GM23248 (cell line): ENCODE data around the gene HNRNPR. TPM values are rescaled to one million over a fixed set of nuclear protein-coding genes. Genes with fewer than 3 reads are reported as not detected.

Experiments
- DNase-seq: peaks from one replicate; pipeline ENCODE4 v3.0.0-alpha.2; 2015
- H2AFZ ChIP-seq: fragments of 200-600 bp; sonication (generic); 2 replicates; pipeline ENCODE4 v1.6.1; 2016; ENCODE audit warnings: antibody characterized with exemption
- H3F3A ChIP-seq: fragments of 200-600 bp; sonication (generic); 2 replicates; pipeline ENCODE4 v1.6.1; 2016; ENCODE audit warnings: mild to moderate bottlenecking, antibody characterized with exemption, mixed run types; ENCODE audit not compliant: insufficient read depth
- H3K27ac ChIP-seq: fragments of 200-600 bp; sonication (generic); 2 replicates; pipeline ENCODE4 v1.5.1; 2016; ENCODE audit warnings: mild to moderate bottlenecking
- H3K27me3 ChIP-seq: fragments of 200-600 bp; sonication (generic); replicated peaks from 2 replicates; pipeline ENCODE4 v1.6.1; 2016; ENCODE audit warnings: mild to moderate bottlenecking; ENCODE audit not compliant: insufficient read depth
- H3K36me3 ChIP-seq: fragments of 200-600 bp; sonication (generic); 2 replicates; pipeline ENCODE4 v1.6.1; 2016; ENCODE audit warnings: low read depth, mild to moderate bottlenecking
- H3K4me1 ChIP-seq: fragments of 200-600 bp; sonication (generic); 2 replicates; pipeline ENCODE4 v1.6.1; 2016; ENCODE audit warnings: mild to moderate bottlenecking; ENCODE audit not compliant: insufficient read depth
- H3K4me2 ChIP-seq: fragments of 200-600 bp; sonication (generic); one replicate; pipeline ENCODE4 v1.6.1; 2016; ENCODE audit warnings: mild to moderate bottlenecking; ENCODE audit not compliant: unreplicated experiment
- H3K4me3 ChIP-seq: fragments of 200-600 bp; sonication (generic); 2 replicates; pipeline ENCODE4 v1.5.1; 2016; ENCODE audit warnings: mild to moderate bottlenecking
- H3K79me2 ChIP-seq: fragments of 200-600 bp; sonication (generic); 2 replicates; pipeline ENCODE4 v1.6.1; 2016; ENCODE audit warnings: mild to moderate bottlenecking; ENCODE audit not compliant: insufficient read depth
- H3K9ac ChIP-seq: fragments of 200-600 bp; sonication (generic); 2 replicates; pipeline ENCODE4 v1.6.1; 2016; ENCODE audit warnings: mild to moderate bottlenecking
- H3K9me2 ChIP-seq: fragments of 200-600 bp; sonication (generic); 2 replicates; pipeline ENCODE4 v1.6.1; 2016; ENCODE audit warnings: mixed run types, mild to moderate bottlenecking, moderate library complexity; ENCODE audit not compliant: insufficient read depth
- H3K9me3 ChIP-seq: fragments of 200-600 bp; sonication (generic); one replicate; pipeline ENCODE4 v1.6.1; 2017; ENCODE audit warnings: low read depth
- H4K20me1 ChIP-seq: fragments of 200-600 bp; sonication (generic); 2 replicates; pipeline ENCODE4 v1.6.0; 2016; ENCODE audit not compliant: insufficient read depth
- EZH2 ChIP-seq: fragments of 200-600 bp; sonication (generic); IDR thresholded peaks from 2 replicates; pipeline ENCODE4 v1.6.1; 2018; ENCODE audit warnings: antibody characterized with exemption, mild to moderate bottlenecking; ENCODE audit not compliant: insufficient read depth, poor library complexity, severe bottlenecking
- EZH2phosphoT487 ChIP-seq: fragments of 200-600 bp; sonication (generic); IDR thresholded peaks from 2 replicates; pipeline ENCODE4 v1.6.1; 2018; ENCODE audit warnings: antibody characterized with exemption, moderate library complexity, mild to moderate bottlenecking, low read depth; ENCODE audit not compliant: insufficient read depth
- WGBS, 2 experiments: methylation state at CpG; one replicate each; pipeline ENCODE4 v1.1.6; 2015 to 2017; ENCODE audit warnings: low lambda C conversion rate in 2 of 2, low coverage in 1 of 2; ENCODE audit errors: missing lambda C conversion rate in 2 of 2; 5-methylcytosine and 5-hydroxymethylcytosine counted together
- in situ Hi-C: fragments of 300-500 bp; cut with MboI; formaldehyde crosslinking; loops from 2 replicates; pipeline ENCODE4 v1.15.0; 2020
- polyA plus RNA-seq: library from polyadenylated mRNA; unstranded; fragments of >200 nt; fragmentation: Nextera tagmentation; extraction: Ambion mirVana; gene quantifications from 2 replicates; pipeline ENCODE4 v1.2.1, GENCODE V29; 2016
- total RNA-seq: library from RNA; depleted of rRNA; stranded (reverse); fragments of >200 nt; shearing (Covaris generic); gene quantifications from 2 replicates; pipeline ENCODE4 v1.2.3, GENCODE V29; 2014

Gene HNRNPR
- total and polyA plus RNA-seq, 2 experiments from 2014 or later = 77.5 to 124 TPM

DNA sequence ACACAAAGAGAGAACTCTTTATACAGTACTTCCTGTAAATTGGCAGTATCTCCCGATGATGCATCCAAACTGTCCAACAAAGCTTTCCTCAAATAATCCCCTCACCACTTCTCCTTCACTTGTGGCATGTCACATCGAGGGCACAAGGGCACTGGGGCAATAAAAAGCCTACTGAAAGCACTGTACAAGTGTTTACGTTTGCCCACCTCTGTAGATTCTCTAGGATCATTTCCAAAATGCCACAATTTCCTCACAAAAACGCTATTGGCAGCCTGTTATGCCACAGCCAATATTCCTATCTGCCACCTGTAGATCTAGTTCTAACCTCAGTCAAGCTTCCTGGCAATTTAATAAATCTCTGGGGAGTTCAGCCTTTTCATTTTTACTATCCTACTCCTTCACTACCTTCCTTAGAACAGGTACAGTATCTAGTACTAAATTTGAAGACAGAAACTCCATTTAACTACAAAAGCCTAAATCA, 39.9 kb downstream of the HNRNPR start:
- no peak overlapping the region for H3K9ac ChIP-seq
- in situ Hi-C loops = no loop called here

DNA sequence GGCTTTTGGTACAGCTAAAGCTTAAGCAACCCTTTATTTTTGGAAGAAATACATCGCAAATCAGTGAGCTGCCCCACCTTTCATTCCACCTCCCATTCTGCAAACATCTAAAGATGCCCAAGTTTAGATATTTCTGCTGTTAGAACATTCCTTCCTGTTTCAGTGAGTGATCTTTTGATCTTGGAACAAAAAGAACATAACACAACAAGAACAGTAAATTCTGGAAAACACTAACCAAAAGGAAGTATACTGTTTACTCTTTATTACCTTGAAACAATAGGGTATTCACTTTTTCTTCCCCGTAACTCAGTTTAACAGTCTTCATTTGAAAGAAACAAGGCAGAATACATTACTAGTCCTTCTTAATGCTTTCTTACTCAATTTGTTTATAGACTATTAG, 40.6 kb downstream of the HNRNPR start:
- no peaks in the 10 kb centered on the region for H3K9me3 ChIP-seq
- H3K4me2 ChIP-seq = no peak overlapping the region
- peaks cover 19% of the 10 kb centered on the region; the same call in 1 of the 2 replicates for H3F3A ChIP-seq
- H3K79me2 ChIP-seq = peaks cover 89% of the 10 kb centered on the region
- TF ChIP-seq EZH2phosphoT487 = no peak
- TF ChIP-seq EZH2 = no peak
- H3K4me3 ChIP-seq = no peak overlapping the region
- no peak overlapping the region for H2AFZ ChIP-seq
- no peak overlapping the region for H3K9ac ChIP-seq
- no peak for DNase-seq
- H3K27ac ChIP-seq = no peak overlapping the region
- in situ Hi-C loops = no loop called here
- no peaks in the 10 kb centered on the region for H3K9me2 ChIP-seq
- no peaks in the 10 kb centered on the region for H4K20me1 ChIP-seq
- no peaks in the 10 kb centered on the region for H3K4me1 ChIP-seq
- WGBS, 2 experiments = 97 to 100% methylated on average over 2 of the region's 2 CpGs
- peaks cover 75% of the 10 kb centered on the region for H3K36me3 ChIP-seq
- no peaks in the 10 kb centered on the region for H3K27me3 ChIP-seq

More for the DNA sequence above, 39.9 kb downstream of the HNRNPR start:
- DNase-seq = no peak
- WGBS, 2 experiments = 70% methylated on average over 4 of the region's 4 CpGs
- no peaks in the 10 kb centered on the region for H3K27me3 ChIP-seq
- H3K4me1 ChIP-seq = no peaks in the 10 kb centered on the region
- no peak overlapping the region for H3K4me2 ChIP-seq
- no peak overlapping the region for H2AFZ ChIP-seq
- H3F3A ChIP-seq = peaks cover 26% of the 10 kb centered on the region; the same call in 1 of the 2 replicates
- H3K9me3 ChIP-seq = no peaks in the 10 kb centered on the region
- no peak overlapping the region for H3K4me3 ChIP-seq
- TF ChIP-seq EZH2phosphoT487 = no peak
- TF ChIP-seq EZH2 = no peak
- H3K27ac ChIP-seq = no peak overlapping the region
- no peaks in the 10 kb centered on the region for H3K9me2 ChIP-seq
- no peaks in the 10 kb centered on the region for H4K20me1 ChIP-seq
- H3K79me2 ChIP-seq = peaks cover 89% of the 10 kb centered on the region
- peaks cover 76% of the 10 kb centered on the region for H3K36me3 ChIP-seq

DNA sequence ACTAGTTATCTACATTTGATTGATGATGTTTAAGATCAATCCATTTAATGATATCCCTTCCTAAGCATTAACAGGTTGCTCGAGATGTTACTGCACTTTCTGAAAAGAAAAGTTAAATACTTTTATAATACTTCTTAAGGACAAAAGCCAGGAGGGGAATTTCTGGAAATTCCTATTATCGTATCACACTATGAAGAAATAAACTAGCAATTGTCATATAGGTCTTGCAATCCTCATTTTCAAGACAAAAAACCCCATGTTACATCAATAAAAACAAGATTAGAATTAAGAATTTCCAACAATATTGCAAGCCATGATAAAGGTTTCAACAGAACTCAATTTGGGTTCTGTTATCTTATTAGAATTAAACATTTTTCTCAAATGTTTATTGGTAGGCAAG, 47.2 kb downstream of the HNRNPR start:
- Histone ChIP-seq H3K9me3 (no peaks in the 10 kb centered on the region), H3K9me2 (no peaks in the 10 kb centered on the region), H3K4me1 (no peaks in the 10 kb centered on the region), H3K9ac (no peak overlapping the region), H3K4me3 (no peak overlapping the region), H4K20me1 (no peaks in the 10 kb centered on the region), H3K36me3 (peaks cover 60% of the 10 kb centered on the region), H3F3A (peaks cover 31% of the 10 kb centered on the region), H3K27me3 (no peaks in the 10 kb centered on the region), H3K4me2 (no peak overlapping the region), H3K27ac (no peak overlapping the region), H3K79me2 (peaks cover 49% of the 10 kb centered on the region), H2AFZ (no peak overlapping the region)
- DNase-seq = no peak
- WGBS, 2 experiments = 56 to 60% methylated on average over 2 of the region's 2 CpGs
- in situ Hi-C loops = no loop called here
- TF ChIP-seq EZH2 = no peak
- TF ChIP-seq EZH2phosphoT487 = no peak

DNA sequence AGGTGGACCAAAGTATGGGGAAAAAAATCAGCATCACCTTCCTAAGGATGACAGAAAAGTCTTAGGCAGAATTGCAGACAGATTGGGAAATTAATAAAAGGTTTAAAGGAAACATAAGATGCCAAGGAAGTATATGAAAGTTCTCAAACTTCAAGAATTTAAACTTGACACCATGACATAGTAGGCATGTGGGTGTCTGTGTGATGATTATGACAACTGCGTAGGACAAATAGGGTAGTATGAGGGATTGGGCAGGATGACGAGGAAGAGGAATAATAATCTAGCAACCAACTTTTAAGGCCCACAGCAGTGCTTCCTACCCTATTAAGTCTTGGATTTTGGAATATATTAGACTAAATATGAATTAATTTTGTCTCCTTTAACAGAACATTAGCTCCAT, 52.4 kb downstream of the HNRNPR start:
- no peaks in the 10 kb centered on the region for H4K20me1 ChIP-seq
- TF ChIP-seq EZH2 (no peak), EZH2phosphoT487 (no peak)
- no peak overlapping the region for H2AFZ ChIP-seq
- no peak overlapping the region for H3K27ac ChIP-seq
- no peaks in the 10 kb centered on the region for H3K9me2 ChIP-seq
- no peak overlapping the region for H3K4me2 ChIP-seq
- H3K79me2 ChIP-seq = peaks cover 32% of the 10 kb centered on the region
- peaks cover 47% of the 10 kb centered on the region for H3K36me3 ChIP-seq
- H3K27me3 ChIP-seq = no peaks in the 10 kb centered on the region
- 98 to 100% methylated on average over 2 of the region's 2 CpGs for WGBS, 2 experiments
- no peaks in the 10 kb centered on the region for H3K9me3 ChIP-seq
- peaks cover 17% of the 10 kb centered on the region for H3K4me1 ChIP-seq
- H3K9ac ChIP-seq = no peak overlapping the region
- H3F3A ChIP-seq = peaks cover 69% of the 10 kb centered on the region
- in situ Hi-C loops = no loop called here
- H3K4me3 ChIP-seq = no peak overlapping the region
- no peak for DNase-seq
